Measurements from ENCODE around the gene GRIK4. TPM values are rescaled to one million over a fixed set of nuclear protein-coding genes. Genes with fewer than 3 reads are reported as not detected.

GRIK4 gene
- total and polyA plus RNA-seq, 8 donors: 0.06 to 0.31 TPM; not detected in 6

DNA sequence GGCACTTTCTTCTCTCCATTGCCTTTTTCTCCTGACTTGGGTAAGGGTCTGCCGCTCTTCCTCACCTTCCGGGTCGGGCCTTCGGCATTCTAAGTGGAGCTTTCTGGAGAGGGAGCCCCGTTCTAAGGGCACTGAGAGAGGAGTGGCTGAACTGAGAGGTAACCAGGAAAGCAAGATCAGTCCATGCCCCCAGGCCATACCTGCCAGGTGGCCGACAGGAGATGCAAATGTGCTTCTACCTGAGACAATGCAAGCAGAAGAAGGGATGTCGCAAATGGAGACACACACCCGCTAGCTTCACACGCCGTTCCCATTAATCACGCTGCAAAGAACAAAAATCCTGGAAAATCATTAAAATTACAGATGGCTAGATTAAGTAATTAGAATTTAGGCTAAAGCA, 356.0 kb downstream of the GRIK4 start:
- Histone ChIP-seq H3K27ac (no peak overlapping the region), H3K27me3 (peaks cover 0 to 32% (median 0%) of the 10 kb centered on the region in 3 donors), H3K4me1 (no peaks in the 10 kb centered on the region), H3K36me3 (no peaks in the 10 kb centered on the region), H3K4me3 (no peak overlapping the region), H3K9me3 (no peaks in the 10 kb centered on the region)
- 71 to 75% (median 74%) methylated on average over 11 of the region's 11 CpGs for WGBS, 5 donors
- intact Hi-C loops (cut with DNase I; ENCODE audit: low total_unique reads): no loop called here
- no peak for TF ChIP-seq EP300 (IDR thresholded peaks at IDR 0.05)
- TF ChIP-seq POLR2A (IDR thresholded peaks at IDR 0.05): no peak
- TF ChIP-seq POLR2AphosphoS5 (IDR thresholded peaks at IDR 0.05): no peak
- TF ChIP-seq, protein P1, sequence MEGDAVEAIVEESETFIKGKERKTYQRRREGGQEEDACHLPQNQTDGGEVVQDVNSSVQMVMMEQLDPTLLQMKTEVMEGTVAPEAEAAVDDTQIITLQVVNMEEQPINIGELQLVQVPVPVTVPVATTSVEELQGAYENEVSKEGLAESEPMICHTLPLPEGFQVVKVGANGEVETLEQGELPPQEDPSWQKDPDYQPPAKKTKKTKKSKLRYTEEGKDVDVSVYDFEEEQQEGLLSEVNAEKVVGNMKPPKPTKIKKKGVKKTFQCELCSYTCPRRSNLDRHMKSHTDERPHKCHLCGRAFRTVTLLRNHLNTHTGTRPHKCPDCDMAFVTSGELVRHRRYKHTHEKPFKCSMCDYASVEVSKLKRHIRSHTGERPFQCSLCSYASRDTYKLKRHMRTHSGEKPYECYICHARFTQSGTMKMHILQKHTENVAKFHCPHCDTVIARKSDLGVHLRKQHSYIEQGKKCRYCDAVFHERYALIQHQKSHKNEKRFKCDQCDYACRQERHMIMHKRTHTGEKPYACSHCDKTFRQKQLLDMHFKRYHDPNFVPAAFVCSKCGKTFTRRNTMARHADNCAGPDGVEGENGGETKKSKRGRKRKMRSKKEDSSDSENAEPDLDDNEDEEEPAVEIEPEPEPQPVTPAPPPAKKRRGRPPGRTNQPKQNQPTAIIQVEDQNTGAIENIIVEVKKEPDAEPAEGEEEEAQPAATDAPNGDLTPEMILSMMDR (IDR thresholded peaks at IDR 0.05): no peak
- no peak for DNase-seq

DNA sequence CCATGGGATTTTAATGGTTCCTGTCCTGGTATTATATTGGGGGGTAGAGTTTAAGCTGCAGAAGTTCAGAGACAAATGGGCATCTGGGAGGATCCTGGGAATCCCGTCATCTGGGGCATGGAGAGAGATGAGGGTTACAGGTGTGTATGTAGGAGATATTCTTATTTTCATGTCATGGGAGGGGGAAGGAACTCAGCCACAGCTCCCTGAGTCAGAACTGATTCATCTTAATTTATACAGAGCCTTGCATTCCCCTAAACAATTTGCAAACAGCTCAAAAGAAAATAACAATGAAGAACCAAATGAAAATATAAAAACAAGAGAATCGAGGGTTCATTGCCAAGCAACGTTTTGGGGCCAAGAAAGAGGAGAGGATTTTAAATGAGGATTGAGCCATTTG, 356.4 kb downstream of the GRIK4 start:
- Histone ChIP-seq H3K27me3 (peaks cover 0 to 35% (median 0%) of the 10 kb centered on the region in 3 donors), H3K4me1 (no peaks in the 10 kb centered on the region), H3K27ac (no peak overlapping the region), H3K36me3 (no peaks in the 10 kb centered on the region), H3K4me3 (no peak overlapping the region), H3K9me3 (no peaks in the 10 kb centered on the region)
- no peak for DNase-seq
- intact Hi-C loops (cut with DNase I; ENCODE audit: low total_unique reads): no loop called here
- TF ChIP-seq POLR2A (IDR thresholded peaks at IDR 0.05) (no peak), EP300 (IDR thresholded peaks at IDR 0.05) (no peak), POLR2AphosphoS5 (IDR thresholded peaks at IDR 0.05) (no peak)
- TF ChIP-seq, protein P1 (IDR thresholded peaks at IDR 0.05): no peak
- 49 to 64% (median 57%) methylated on average over 3 of the region's 3 CpGs for WGBS, 5 donors

DNA sequence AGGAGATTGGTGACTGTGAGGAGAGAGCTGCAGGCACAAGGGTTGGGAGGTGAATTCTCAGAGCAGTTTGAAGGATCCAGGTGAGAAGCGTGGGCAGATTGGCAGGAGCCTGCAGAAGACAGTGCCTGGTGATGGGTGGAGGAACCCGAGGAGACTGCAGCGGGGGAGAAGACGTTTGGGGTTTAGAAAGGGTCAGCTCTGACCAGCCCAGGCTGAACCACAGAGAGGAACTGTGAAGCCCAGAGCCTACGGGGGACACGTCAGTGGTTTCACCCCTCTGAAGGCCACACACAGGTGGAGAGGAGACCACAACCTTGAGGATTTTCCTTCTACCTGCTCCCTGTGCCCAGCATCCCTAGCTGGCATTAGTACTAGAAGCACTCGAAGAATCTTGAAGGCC, 357.5 kb downstream of the GRIK4 start:
- Histone ChIP-seq H3K27me3 (peaks cover 0 to 37% (median 0%) of the 10 kb centered on the region in 3 donors), H3K4me1 (no peaks in the 10 kb centered on the region), H3K27ac (no peak overlapping the region), H3K4me3 (no peak overlapping the region), H3K36me3 (no peaks in the 10 kb centered on the region), H3K9me3 (no peaks in the 10 kb centered on the region)
- TF ChIP-seq POLR2AphosphoS5 (IDR thresholded peaks at IDR 0.05): no peak
- TF ChIP-seq POLR2A (IDR thresholded peaks at IDR 0.05): no peak
- TF ChIP-seq EP300 (IDR thresholded peaks at IDR 0.05): no peak
- TF ChIP-seq, protein P1 (IDR thresholded peaks at IDR 0.05): no peak
- DNase-seq: no peak
- WGBS, 5 donors: 79 to 84% (median 83%) methylated on average over 7 of the region's 7 CpGs
- intact Hi-C loops (cut with DNase I; ENCODE audit: low total_unique reads): no loop called here

DNA sequence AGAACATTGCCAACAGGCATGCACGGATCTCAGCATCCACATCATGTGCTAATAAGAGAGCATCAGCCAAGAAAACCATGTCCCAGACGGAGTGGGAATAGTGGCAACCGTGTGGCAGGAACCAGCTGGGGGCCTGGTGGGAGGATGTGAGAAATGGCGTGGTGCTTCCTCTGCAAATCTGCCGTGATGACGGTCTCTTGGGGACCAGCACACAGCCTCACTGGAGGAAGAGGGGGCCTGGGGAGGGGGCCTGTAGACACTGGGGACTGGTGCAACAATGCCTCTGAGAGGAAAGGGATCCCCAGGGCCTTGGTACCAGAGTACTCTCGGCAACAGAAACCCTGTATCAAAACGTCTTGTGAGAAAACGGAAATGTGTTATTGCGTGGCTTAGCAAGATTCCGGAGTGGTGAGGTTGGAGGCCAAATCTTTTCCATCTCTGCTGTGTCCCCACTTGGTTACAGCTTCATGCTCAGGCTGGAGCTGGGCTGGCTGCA, 358.0 kb downstream of the GRIK4 start:
- Histone ChIP-seq H3K36me3 (no peaks in the 10 kb centered on the region), H3K9me3 (no peaks in the 10 kb centered on the region), H3K4me1 (no peaks in the 10 kb centered on the region), H3K27ac (no peak overlapping the region), H3K4me3 (no peak overlapping the region), H3K27me3 (peaks cover 0 to 37% (median 0%) of the 10 kb centered on the region in 3 donors)
- TF ChIP-seq POLR2A (IDR thresholded peaks at IDR 0.05): no peak
- TF ChIP-seq, protein P1 (IDR thresholded peaks at IDR 0.05): no peak
- no peak for TF ChIP-seq POLR2AphosphoS5 (IDR thresholded peaks at IDR 0.05)
- TF ChIP-seq EP300 (IDR thresholded peaks at IDR 0.05): no peak
- no peak for DNase-seq
- intact Hi-C loops (cut with DNase I; ENCODE audit: low total_unique reads): no loop called here
- 62 to 78% (median 77%) methylated on average over 10 to 11 of the region's 11 CpGs for WGBS, 5 donors
